Stimulated activated CD4-positive, alpha-beta T cell treated with anti-CD3 and anti-CD28 coated beads, TNF-alpha, amount 100 ng/mL, for 24 hours (primary cell): ENCODE measurements around the gene SERGEF.

Experiments used
- DNase-seq, 3 experiments: peaks; one replicate each; pipeline ENCODE4 v3.0.0-alpha.2; 2020; ENCODE audit warnings: low read depth in 3 of 3

Gene SERGEF

DNA sequence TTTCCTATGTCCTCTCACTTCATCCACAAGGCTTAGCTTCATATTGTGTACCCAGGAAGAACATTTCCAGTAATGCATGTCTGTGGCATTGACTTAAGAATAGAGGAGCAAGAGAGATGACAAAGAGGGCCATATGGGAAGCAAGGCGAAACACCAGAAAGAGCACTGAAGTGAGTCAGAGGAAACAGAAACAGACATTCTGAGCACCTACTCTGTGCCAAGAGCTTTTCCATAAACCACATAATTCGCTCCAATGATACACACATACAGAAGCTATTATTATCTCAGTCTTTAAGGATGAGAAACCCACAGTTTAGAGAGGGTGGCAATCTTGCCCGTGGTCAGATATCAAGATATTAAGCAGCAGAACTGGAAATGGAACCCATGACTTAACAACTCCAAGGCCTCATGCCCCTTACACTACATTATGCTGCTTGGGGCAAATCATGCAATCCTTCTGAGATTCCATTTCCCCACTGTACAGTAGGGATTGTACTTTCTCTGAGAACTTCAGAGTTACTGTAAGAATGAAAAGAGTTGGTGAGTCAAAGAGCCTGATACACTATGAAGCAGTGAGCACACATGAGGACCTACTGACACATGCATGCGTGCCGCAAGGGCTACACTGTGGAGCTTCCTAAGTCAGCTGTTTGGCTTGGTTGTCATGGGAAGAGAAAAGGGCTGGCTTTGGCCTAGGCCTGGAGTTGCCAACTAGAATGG is 151.7 kb downstream of the SERGEF start:
- DNase-seq = no peak

DNA sequence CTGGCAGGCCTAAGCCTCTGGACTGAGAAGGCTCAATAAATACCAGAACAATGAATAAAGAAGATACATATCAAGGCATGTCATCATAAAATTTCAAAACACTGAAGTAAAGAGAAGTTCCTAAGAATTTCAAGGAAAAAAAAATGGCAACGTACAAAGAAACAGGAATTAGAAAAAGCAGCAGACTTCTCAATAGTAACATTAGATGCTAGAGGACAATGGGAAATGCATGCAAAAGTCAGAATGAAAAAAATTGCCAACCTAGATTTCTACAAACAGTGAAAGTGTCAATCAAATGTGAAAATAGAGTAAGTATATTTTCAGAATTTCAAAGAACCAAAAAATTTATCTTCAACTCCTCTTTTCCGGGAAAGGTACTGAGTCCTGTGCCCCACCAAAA is 153.3 kb downstream of the SERGEF start:
- DNase-seq = no peak

DNA sequence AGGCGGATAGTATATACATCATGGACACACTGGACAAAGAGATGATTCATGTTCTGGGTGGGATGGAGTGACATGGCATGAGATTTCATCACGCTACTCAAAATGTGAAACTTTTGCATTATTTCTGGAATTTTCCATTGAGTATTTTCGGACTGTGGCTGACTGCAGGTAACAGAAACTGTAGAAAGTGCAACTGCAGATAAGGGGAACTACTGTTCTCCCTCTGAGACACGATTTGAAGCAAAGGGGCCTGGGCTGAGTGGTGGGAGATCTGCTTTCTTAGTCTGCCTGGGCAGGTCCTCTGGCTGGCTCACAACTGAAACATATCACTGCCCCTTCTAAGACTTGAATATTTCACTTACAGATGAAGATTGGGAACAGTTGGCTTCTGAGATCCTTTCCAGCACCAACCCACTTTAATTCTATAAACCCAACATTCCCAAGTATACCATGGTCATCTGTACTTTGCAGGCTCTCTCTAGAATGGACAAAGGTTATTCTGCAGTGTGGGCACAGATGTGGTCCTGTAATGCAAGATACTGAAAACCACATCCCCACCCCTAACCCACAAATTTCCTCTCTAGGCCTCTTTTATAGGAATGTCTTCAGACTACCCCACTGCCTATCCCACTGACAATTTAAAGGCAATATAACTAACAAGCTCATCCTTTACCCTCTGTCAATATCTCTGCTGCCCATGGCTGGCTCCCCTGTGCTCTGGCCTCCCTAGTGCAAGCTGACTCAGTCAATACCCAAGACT is 157.1 kb downstream of the SERGEF start:
- no peak for DNase-seq

- no peak for DNase-seq
Observed at GRCh38 chr11:17853280-17853679, 159.6 kb downstream of the SERGEF start.

DNA sequence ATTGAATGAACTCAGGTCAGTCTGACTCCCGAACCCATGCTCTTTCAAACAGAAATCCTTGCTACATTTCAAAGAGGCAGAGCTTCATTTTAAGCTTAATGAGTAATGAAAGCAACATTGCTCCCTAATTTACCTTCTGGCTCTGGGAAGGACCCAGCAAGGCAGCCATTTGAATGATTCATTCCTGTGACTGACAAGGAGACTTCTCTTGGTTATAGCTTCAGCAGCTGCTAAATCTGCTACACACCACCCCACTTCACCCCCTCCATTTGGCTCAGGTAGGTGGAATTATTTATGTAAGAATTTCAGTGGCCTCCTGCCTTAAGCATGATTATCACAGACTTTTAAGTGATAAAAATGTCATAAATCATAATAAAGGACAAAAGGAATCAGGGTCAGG is 160.6 kb downstream of the SERGEF start:
- no peak for DNase-seq

DNA sequence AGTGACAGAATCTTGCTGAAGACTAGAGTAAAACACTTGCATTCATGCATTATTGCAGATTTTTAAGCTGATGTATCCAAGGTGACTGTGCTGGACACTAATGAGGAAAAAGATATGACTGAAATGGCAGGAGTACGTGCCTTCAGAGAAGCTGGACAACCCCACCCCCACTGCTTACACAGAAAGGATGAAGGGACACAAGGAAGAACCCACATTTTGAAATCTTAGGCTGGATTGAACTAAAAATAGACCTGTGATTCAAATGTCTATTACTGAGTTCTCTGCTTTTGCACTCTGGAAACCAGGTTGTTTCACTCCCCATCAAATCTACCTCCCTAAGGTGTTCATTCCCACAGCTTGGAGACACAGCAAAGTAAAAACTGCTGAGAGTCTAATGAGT is 161.2 kb downstream of the SERGEF start:
- DNase-seq = no peak

DNA sequence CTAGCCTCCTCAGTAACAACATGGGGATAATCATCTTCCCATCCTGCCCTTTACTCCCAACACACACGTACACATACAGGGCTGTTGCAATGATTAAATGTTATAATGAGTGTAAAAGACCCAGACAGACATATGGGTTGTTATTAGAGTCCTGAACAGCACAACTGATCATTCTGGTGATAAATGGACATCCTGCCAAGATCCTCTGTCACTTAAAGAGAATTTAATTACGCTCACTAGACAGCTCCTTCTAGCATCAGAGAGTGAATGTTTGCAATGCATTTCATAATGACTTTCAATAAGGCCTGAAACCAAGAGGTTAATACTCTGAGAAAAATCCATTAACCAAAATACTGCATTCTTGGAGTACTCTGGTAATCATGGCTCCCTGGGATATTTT is 162.5 kb downstream of the SERGEF start:
- no peak for DNase-seq

- DNase-seq = no peak
Observed at GRCh38 chr11:17848715-17849114, 164.1 kb downstream of the SERGEF start.

- no peak for DNase-seq
Observed at GRCh38 chr11:17846852-17847453, 165.9 kb downstream of the SERGEF start.

- DNase-seq = no peak
Observed at GRCh38 chr11:17845431-17845881, 167.4 kb downstream of the SERGEF start.

DNA sequence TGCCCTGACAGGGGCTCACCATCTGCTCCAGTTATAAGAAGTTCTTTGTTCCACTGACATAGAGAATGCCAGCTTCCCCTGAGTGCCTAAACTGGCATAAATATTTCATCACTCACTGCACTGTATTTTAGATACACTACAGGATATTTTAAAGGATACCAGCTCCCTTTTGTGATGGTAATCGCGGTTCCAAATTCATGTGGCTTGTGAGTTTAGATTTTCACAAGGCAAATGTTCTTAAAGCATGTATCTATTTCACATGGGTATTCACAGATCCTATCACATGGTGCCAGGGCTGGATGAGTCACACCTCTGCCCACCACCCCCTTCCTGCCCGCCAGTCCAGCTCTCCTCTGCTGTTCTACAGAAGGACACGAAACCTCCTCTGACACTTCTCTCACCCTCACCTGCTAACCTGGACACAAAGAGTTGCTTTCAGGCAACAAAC is 172.7 kb downstream of the SERGEF start:
- DNase-seq = no peak

DNA sequence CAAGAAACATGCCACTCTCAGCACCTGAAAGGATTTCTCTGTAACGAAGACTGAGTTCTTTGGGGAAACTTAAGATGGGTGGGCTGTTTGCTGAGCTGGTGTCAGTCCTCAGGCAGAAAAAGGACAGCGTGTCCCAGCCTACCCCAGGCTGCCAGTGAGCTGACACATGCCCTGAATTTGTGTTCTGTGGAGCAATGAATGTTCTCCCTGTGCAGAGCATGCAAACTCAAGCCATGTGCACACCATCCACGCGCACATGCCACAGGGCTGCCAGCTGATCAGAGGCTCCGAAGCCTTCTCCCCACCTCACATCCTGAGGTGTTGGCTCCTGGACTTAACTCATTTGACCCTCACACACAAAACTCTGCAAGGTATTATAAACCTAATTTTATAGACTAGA is 173.4 kb downstream of the SERGEF start:
- DNase-seq = no peak

DNA sequence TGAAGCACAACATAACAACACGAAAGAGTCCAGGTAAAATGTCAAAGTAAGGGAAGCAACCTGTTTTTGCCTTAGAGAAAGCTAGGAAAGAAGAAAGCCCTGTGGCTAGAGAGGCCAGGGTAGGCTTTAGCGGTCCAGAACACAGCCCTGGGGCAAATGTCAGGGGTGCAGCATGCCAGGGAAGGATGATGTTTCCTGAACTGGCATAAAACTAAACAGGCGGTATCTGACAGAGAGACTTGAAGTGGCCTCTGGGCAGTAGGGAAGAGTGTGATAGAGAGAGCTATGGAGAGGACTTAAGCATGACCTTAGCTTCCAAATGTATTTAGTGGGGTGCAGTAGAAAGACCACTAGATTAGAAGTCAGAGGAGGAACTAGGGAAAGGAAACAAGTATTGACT is 174.7 kb downstream of the SERGEF start:
- no peak for DNase-seq

DNA sequence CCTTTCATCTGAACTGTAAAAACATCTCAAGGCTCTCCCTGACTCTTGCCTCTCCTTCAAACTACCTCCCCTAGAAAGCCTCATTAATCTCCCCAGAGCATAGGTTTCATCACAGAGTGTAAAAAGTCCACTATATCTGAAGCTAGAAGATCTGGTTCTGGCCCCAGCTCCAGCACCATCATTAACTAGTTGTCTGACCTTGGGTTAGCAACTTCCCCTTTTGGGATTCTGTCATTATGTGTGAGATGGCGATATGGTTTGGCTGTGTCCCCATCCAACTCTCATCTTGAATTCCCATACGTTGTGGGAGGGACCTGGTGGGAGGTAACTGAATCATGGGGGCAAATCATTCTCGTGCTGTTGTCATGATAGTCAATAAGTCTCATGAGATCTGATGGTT is 181.0 kb downstream of the SERGEF start:
- no peak for DNase-seq

DNA sequence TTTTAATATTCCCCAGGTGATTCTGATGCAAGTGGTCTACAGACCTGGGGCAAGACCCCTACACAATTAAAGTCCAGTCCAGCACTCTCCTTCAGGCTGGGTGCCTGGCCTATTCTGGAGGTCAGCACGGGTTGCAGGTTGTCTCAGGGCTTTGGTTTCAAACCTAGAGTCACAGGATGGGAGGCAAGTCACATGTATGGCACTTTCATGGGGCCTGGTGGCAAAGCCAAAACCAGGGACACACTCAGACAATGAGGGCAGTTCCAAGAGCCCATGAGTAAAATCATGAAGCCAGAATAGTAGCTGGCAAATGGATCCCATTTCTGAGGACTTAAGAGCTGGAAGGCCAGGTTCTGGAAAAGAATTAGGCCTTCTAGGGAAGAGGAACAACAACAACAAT is 181.6 kb downstream of the SERGEF start:
- DNase-seq = no peak

DNA sequence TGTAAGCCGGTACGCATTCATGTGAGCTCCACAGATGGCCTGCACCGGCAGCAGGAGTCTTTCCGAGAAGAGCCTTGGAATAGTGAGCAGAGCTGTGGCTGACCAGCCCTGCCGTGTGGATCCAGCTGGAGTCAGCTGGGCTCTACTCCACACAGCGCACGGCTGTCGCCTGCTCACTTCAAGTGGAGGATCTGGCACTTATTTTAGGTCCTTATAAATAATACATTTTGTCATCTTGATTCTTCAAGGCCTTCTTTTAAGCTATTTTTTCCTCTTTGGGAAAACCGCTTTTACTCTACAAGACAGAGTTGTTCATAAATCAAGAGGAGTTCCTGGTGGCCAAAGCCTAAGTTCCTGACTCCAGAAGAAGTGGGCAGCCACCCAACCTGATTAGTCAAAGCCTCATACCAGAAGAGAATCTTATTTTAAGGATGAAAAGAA is 184.5 kb downstream of the SERGEF start:
- DNase-seq = no peak

DNA sequence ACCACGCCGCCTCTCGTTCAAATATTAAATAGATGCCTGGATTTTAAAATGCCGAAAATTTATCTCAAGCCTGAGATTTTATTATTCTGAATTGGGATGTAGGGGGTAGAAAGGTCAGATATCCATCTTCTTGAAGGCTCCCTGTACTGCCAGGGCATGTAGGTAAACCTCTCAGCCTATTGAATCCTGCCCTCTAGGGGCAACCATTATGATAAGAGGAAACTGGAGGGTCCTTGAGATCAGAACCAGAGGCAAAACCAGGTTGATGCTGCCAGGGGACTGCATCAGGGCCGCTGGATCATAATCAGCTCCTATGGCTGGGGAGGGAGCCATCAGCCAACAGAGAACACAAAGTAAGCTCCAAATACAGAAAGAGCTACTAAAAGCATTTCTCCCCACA is 185.8 kb downstream of the SERGEF start:
- no peak for DNase-seq

DNA sequence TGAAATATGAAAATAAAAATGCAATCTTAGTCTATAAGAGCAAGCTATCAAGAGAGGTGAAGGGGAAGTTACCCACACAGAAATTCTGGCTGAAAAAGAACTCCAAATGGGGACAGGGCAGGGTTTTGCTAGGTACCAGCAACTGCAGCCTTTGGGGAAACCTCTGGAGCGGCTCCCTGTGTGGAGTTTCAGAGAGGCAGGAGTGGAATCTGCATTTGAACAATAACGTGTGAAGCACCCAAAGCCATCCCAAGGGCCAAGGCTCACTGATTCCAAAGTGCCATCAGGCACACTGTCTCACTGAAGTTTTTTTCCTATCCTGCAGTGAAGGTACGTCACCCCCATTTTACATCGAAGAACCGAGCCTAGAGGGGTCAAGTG is 190.5 kb downstream of the SERGEF start:
- DNase-seq = no peak

DNA sequence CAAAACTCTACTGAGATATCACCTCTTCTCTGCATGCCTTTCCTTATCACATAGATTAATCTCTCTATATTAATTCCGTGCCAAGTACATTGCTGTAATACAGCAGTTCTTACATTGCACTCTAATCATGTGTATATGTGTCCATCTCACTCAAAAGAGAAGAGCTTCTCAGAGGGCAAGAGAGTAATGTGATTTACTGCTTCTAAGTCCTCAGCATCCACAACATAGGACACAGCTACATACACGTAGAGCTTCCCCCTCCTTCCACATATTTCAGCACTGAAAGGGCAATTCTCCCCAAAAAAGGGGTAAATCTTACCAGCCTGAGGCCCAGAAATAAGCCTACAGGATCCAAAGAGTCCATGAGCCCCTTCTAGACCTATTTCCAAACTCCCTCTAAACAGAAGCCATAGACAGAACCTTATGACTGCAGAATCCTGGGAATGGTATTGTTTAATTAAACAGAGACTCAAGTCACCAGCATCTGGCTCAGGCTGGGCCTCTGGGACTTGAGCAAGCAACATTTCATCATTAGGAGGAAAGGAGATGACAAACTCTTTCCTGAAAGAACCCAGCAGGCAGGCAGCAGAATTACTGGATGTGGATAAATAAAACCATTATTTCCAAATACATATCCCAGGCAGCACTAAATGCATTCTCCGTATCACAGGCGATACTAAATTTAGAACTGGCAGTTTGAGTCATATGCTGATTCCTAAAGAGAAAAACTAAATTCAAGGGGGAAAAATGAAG is 191.0 kb downstream of the SERGEF start:
- DNase-seq = no peak

DNA sequence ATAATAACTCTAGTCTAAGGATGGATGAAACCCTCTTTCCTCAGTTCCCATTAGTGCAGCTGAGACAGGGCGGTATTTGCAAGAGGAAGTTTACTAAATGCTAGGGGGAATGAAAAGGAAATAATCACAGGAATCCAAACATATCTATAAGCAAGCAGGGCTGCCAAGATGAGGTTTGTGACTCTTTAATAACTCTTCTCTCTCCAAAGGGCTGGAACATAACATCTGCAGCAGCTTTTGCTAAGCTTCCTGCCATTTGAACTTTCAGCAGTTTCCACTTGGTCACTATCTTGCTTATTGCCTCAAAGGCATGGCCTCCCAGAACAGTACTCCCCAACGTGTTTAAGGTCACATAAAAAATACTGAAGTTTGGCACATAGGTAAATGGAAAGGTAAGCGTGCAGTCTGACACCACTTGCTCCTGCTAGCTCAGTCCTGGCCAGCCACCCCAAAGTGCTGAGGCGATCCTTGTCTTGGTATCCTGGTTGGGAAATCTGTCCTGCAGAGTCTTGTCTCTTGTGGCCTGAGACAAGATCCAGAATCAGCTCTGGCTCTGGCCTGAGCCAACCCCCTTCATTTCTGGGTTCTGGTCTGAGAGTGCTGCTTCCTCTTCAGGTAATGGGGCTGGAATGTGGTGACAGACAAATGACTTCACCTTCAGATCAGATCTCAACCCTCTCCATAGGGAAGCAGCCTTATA is 196.5 kb downstream of the SERGEF start:
- no peak for DNase-seq

- no peak for DNase-seq
Observed at GRCh38 chr11:17814546-17814945, 198.3 kb downstream of the SERGEF start.
